Testis (tissue), 3 donors: ENCODE measurements around the gene UNG. TPM values are rescaled to one million over a fixed set of nuclear protein-coding genes. Genes with fewer than 3 reads are reported as not detected.

ENCODE experiments used
- DNase-seq: peaks from one replicate; pipeline ENCODE4 v3.0.0-alpha.2; 2019
- H3K27ac ChIP-seq, 2 donors: fragments of 200-600 bp; sonication (generic); one replicate each; pipeline ENCODE4 v1.5.1; 2019
- H3K27me3 ChIP-seq: fragments of 200-600 bp; sonication (generic); one replicate; pipeline ENCODE4 v1.5.1; 2019
- H3K36me3 ChIP-seq: fragments of 200-600 bp; sonication (generic); one replicate; pipeline ENCODE4 v1.5.1; 2017; ENCODE audit warnings: low read depth; ENCODE audit errors: missing control alignments
- H3K4me1 ChIP-seq: fragments of 200-600 bp; sonication (generic); one replicate; pipeline ENCODE4 v1.5.1; 2019
- H3K4me3 ChIP-seq, 2 donors: fragments of 200-600 bp; sonication (generic); one replicate each; pipeline ENCODE4 v1.5.1; 2017 to 2019
- H3K9me3 ChIP-seq: fragments of 200-600 bp; sonication (generic); one replicate; pipeline ENCODE4 v1.5.1; 2017
- POLR2A ChIP-seq: fragments of 450-650 bp; IDR thresholded peaks from one replicate; pipeline ENCODE4 v1.6.1; 2017; ENCODE audit warnings: antibody characterized with exemption, mild to moderate bottlenecking, moderate library complexity
- WGBS, 2 donors: methylation state at CpG; one replicate each; pipeline ENCODE4 v1.1.5; 2018; 5-methylcytosine and 5-hydroxymethylcytosine counted together
- intact Hi-C: fragments of 100-400 bp; cut with DNase I; formaldehyde crosslinking; loops from one replicate; pipeline ENCODE4 v1.15.1; 2023; ENCODE audit warnings: low total_unique reads
- polyA plus RNA-seq: library from polyadenylated mRNA; stranded (reverse); fragments of 350-450 nt; fragmentation: Illumina TruSeq; extraction: RNeasy Lipid Tissue Mini Kit (QIAGEN cat#74804); gene quantifications from one replicate; pipeline ENCODE4 v1.2.3, GENCODE V29; 2014; ENCODE audit warnings: low read depth, low replicate concordance; ENCODE audit not compliant: insufficient read depth
- total RNA-seq, 2 donors: library from RNA; depleted of rRNA; stranded (reverse); fragments of >200 nt; gene quantifications; one replicate each; pipeline ENCODE4 v1.2.3, GENCODE V29; 2016
- TF ChIP-seq, protein P1 (sequence below), 3 experiments: fragments of 450-650 bp in 2 of 3; fragments of 200-600 bp in 1 of 3; sonication (generic) in 1 of 3; IDR thresholded peaks; one replicate each; pipeline ENCODE4 v1.5.1; 2016 to 2019; ENCODE audit warnings: antibody characterized with exemption in 3 of 3, mild to moderate bottlenecking in 2 of 3, moderate library complexity in 1 of 3

UNG gene
- total and polyA plus RNA-seq, 3 donors from 2014 or later = 55.3 to 81.5 (median 80.2) TPM

DNA sequence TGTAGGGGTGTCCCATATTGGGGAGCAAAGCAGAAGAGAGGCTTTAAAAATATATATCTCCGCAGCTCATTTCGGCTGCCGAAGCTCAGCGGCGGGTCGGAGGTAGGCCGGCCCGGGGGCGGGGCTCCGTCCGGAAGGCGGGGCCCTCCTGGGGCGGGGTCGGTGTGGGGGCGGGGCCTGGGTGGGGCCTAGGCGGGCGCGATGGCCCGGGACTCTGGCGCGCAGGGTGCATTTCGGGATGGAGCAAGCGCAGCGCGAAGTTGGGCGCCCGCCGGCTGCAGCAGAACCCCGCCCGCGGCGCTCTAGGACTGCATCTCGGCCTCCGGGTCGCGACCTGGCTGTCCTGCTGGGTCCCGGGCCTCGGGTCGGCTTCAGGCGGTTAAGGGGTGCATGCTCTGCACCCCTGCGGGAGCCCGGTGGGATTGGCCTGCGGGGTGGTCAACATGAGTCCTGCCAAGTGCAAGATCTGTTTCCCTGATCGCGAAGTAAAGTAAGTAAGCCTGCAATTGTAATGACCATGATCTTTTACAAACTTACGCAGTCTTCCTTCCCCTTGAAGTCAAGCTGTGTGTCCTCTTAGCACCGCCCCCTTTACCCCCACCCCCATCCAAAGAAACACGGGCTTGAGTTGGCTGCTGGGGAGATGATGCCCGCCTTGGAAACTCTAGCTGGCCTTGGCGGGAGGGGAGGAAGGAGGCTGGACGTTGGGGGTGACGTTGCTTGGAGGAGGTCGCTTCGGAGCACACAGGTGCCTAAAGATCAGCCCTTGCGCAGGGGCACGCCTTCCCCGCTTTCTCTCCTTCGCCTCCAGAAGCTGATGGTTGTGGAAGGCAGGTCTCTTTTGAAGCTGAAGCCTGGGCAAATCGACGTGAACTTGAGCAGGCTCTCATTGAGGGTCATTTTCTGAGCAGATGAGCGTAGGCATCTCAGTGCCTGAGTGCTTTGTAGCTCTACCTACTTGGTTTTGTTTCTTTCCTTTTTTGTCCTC lies 57.3 kb downstream of the UNG start:
- intact Hi-C loops = no loop called here
- peak overlapping the region; percentile 56 to 77 for H3K27ac ChIP-seq
- H3K4me3 ChIP-seq = peak overlapping the region; percentile 77 to 82
- H3K9me3 ChIP-seq = no peaks in the 10 kb centered on the region
- H3K27me3 ChIP-seq = no peaks in the 10 kb centered on the region
- H3K36me3 ChIP-seq = no peaks in the 10 kb centered on the region
- peak; percentile 85 for DNase-seq
- peaks cover 18% of the 10 kb centered on the region for H3K4me1 ChIP-seq
- WGBS, 2 donors = 2 to 3% methylated on average over 27 to 41 of the region's 61 CpGs
- TF ChIP-seq, protein P1, sequence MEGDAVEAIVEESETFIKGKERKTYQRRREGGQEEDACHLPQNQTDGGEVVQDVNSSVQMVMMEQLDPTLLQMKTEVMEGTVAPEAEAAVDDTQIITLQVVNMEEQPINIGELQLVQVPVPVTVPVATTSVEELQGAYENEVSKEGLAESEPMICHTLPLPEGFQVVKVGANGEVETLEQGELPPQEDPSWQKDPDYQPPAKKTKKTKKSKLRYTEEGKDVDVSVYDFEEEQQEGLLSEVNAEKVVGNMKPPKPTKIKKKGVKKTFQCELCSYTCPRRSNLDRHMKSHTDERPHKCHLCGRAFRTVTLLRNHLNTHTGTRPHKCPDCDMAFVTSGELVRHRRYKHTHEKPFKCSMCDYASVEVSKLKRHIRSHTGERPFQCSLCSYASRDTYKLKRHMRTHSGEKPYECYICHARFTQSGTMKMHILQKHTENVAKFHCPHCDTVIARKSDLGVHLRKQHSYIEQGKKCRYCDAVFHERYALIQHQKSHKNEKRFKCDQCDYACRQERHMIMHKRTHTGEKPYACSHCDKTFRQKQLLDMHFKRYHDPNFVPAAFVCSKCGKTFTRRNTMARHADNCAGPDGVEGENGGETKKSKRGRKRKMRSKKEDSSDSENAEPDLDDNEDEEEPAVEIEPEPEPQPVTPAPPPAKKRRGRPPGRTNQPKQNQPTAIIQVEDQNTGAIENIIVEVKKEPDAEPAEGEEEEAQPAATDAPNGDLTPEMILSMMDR (IDR thresholded peaks at IDR 0.05) = no peak
- no peak for TF ChIP-seq POLR2A

GRCh38 chr12:109156036-109156435 lies 58.6 kb downstream of the UNG start:
- intact Hi-C loops = no loop called here

DNA sequence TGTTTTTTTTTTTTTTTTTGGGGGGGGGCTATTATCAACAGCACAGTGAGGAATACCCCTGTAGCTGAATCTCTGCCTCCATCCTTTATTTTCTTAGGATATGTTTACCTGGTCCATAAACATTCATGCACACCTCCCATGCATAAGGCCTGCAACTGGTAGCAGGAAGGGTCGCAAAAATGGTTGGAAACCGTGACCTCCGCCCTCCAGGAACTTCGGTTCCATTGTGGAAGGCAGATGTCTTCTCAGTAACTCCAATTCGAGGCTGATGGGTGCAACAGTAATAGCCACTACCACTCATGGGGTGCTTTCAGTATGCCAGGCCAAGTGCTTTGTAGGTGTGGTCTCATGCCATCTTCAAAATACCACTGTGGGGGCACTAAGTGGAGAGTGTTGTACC lies 59.2 kb downstream of the UNG start:
- Histone ChIP-seq H3K4me1 (peaks cover 24% of the 10 kb centered on the region), H3K27me3 (no peaks in the 10 kb centered on the region), H3K9me3 (no peaks in the 10 kb centered on the region), H3K36me3 (no peaks in the 10 kb centered on the region), H3K27ac (peak overlapping the region in 1 of 2 donors; percentile 59), H3K4me3 (no peak overlapping the region)
- TF ChIP-seq POLR2A = no peak
- TF ChIP-seq, protein P1 (IDR thresholded peaks at IDR 0.05) = no peak
- WGBS, 2 donors = 91 to 92% methylated on average over 5 of the region's 5 CpGs
- intact Hi-C loops = no loop called here
- no peak for DNase-seq

More at GRCh38 chr12:109156036-109156435, 58.6 kb downstream of the UNG start:
- no peak overlapping the region for H3K4me3 ChIP-seq
- H3K36me3 ChIP-seq = no peaks in the 10 kb centered on the region
- DNase-seq = no peak
- no peak overlapping the region for H3K27ac ChIP-seq
- H3K4me1 ChIP-seq = peaks cover 22% of the 10 kb centered on the region
- TF ChIP-seq, protein P1 (IDR thresholded peaks at IDR 0.05) = no peak
- TF ChIP-seq POLR2A = no peak
- H3K27me3 ChIP-seq = no peaks in the 10 kb centered on the region
- H3K9me3 ChIP-seq = no peaks in the 10 kb centered on the region
- 89 to 90% methylated on average over 3 to 5 of the region's 5 CpGs for WGBS, 2 donors

DNA sequence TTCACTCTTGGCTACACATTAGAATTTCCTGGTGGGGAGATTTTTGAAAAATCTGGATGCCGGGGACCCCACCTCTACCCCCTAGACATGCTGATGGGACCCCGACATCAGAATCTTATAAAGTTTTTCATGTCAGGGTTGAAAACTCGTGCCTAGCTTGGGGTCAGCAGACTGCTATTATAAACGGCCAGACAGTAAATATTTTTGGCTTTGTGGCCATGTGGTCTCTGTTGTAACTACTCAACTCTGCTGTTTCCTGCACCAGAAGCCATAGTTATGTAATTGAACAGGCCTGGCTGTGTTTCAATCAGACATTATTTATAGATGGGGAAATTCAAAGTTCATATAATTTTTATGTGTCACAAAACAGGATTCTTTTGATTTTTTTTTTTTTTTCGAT lies 60.6 kb downstream of the UNG start:
- Histone ChIP-seq H3K36me3 (no peaks in the 10 kb centered on the region), H3K27ac (peak overlapping the region in 1 of 2 donors; percentile 59), H3K9me3 (no peaks in the 10 kb centered on the region), H3K27me3 (no peaks in the 10 kb centered on the region), H3K4me1 (peaks cover 28% of the 10 kb centered on the region), H3K4me3 (no peak overlapping the region)
- WGBS, 2 donors = 56 to 64% methylated on average over 5 of the region's 5 CpGs
- intact Hi-C loops = no loop called here
- DNase-seq = no peak
- TF ChIP-seq, protein P1 (IDR thresholded peaks at IDR 0.05) = no peak
- no peak for TF ChIP-seq POLR2A
